HG02943 (cell line): ENCODE data around the gene EOLA1.

Experiments used
- ATAC-seq: cut with Tn5 transposase; IDR thresholded peaks from one replicate; pipeline ENCODE4 v1.9.1; 2021; ENCODE audit warnings: mild to moderate bottlenecking, low read depth, moderate library complexity; ENCODE audit not compliant: unreplicated experiment

The EOLA1 gene

DNA sequence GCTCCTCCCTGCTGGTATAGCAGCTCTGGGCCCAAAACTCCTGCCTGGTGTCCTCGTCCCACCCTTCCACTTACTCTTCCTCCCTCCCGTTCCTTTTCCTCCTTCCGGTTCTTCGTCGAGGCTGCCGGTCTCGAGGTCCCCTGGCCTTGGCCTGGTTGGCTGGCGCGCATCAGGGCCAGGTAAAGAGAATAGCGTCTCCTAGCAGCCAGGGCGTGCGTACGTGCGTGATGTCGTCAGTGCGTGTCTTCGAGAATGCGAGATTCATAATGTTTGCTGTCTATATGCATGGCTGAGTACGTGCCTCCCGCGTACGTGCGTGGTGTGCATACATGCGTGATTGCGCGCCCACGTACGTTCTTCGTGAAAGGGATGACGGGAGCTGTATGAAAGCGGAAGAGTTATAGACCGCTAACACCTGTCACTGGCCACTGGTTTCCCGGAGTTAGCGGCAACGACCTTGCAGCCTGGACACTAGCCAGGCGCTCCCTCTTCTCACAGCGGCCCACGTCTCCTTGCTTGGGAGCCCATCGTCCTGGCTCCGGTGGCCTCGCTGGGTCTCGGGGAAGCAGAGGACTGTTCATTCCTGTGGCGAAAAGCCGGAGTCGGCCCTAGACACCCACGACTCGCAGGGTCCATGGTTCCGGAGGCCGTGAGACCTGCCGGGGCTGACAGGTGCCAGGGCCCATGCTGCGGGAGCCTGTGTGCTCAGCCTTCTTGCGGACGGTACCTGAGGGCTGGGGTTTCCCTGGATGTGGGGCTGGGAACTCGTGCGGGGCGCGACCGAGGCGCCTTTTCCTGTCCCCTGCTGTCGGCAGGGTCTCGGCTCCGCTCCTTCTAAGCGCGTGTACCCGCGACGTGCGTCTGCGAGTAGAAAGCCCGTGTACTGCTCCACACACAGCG lies at the start of gene EOLA1:
TSS of gene EOLA1 (plus strand) at position 392 of the 900 bp plus-strand sequence. CDS start 4,619 bp downstream, outside the sequence.
- ATAC-seq, result peak; percentile 65

DNA sequence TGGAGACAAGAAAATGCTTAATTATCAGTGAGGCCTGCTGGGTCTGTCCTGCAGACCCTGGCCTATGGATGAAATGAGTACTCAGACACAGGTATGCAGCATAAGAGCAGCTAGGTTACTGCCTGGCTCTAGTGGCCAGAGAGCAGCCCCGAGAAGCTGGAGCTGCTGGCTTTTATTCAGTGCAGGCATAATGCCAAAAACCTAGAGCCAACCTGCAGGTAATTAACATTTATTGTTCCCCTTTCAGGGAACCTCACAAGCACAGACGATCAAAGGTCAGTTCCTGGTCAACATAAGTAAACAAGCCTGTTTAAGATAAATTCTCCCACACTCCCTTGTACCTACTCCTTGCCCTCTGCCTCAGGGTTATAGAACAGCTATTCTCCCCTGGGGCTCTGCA lies 49.0 kb upstream of the EOLA1 start:
- no peak for ATAC-seq

DNA sequence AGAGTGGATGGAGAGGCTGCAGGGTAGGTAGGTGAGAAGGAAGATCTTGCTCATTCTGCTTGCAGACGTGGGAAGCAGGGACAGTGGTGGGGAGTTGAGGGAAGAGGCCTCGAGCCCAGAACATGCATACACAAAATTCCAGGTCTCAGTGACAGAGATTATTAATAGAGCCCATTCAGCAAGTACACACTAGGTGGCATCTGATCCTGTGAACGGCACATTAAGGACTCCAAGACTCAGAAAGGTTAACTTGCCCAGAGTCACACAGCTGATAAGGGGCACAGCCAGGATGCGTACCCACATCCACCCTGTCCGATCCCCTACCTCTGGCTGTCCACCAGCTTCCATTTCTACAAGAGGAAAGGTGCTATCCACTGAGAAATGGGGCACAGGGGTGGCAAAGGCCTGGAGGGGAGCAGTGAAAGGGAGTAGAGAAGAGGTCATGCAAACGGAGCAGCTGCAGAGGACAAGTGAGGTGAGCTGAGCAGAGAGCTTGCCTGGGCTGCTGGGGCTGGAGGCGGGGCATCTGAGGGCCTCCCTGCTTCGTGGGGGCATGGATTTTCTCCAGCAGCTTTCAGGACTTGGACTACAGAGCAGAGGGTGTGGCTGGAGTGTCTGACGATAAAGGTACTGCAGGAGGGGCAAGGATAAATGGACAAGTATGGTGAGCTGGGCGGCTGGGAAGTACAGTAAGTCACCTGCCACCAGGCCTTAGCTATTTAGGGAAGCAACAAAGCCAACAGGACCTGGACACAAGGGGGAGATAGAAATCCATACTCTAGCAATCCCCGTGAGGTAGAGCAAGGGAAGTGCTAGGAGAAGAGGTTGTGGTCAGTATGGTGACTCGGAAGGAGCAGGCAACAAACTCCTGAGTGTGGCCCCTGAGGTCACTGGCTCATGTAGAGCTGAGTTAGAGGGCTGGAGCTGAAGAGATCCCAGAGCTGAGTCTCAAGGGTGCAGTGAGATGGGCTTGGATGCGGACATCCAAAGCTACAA lies 46.9 kb upstream of the EOLA1 start:
- ATAC-seq, result no peak

DNA sequence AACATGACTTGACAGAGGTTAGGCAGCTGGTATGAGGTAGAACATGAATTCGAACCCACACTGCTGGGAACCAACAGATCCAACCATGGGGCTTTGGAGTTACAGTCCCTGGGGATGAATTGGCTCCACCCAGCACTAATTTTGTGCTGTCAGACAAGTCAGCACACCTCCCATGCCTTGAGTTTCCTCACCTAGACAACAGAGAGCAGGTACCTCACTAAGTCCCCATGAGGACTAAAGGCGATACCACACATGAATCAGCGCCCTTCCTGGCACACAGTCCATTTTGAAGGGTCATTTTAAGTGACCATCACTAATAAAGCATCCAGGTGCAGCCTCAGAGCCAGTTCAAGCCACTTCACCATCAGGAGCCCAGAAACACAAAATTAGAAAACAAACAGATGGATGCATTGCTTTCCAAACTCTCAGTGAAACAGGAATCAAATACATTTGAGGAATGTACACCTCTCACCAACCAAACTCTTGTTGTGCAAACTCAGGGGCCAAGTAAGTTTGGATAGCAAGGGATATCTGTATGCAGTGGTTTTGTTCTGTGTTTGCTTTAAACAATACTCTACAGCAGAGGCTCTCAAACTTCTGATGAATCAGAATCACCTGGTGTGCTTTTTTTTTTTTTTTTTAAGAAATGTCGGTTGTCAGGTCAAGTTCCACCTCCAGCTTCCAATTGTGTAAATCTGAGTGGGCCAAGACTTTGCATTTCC lies 45.8 kb upstream of the EOLA1 start:
- ATAC-seq, result no peak

DNA sequence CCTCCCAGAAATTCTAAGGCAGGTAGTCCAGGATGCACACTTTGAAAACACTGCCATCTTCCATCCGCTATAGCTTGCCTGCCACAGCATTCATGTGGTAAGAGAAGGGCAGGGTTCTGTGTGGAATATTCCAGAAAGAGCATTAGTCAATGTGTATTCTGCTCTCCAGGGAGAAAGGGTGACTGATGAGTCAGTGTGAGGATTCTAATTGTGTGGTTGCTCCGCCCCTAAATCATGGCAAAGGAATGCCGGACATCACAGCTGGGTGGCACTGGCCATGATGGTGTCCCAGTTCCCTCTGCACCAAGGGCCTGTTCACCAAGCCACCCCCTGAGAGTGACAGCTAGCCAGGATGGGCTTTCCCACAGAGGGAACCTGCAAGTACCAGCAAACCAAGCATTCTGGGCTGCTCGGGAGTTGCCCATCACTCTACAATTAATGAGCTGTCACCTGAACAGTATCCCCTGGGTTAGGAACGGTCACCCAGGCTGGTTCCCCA lies 45.2 kb upstream of the EOLA1 start:
- no peak for ATAC-seq

DNA sequence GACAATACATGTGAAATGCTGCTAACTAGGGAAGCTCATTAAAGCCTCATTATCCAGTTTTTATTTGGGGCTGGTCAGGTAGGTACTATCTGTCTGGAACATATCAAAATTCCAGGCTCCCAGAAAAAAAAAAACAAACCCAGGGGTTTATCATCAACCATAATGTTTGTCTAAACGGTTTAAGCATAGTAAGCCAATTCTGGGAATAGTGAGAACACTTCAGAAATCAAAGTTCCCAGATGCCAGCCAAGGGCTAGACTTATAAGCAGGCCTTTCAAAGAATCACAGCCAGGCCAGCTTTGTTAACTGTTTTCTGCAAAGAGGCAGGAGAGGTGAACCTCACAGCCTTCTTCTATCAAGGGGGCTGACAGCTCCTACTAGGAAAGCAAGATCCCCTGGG lies 43.8 kb upstream of the EOLA1 start:
- ATAC-seq, result no peak

DNA sequence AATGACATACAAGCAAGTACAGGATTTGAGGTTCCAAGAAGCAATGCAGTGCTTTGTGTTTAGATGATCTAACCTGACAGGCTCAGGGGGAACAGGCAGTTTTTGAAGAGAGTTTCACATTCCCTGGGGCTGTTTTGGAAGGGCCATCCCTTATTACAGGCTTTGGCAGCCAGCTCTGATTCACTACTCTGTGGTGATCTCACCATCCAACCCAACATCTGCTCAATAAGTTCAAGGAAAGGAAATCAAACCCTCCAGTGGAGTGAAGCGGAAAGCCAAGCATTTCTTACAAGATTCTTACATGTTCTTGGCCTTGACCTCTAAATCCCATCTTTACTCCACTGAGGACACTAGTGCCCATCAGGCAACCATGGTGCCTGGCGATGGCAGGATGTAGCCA lies 43.2 kb upstream of the EOLA1 start:
- ATAC-seq, result no peak

DNA sequence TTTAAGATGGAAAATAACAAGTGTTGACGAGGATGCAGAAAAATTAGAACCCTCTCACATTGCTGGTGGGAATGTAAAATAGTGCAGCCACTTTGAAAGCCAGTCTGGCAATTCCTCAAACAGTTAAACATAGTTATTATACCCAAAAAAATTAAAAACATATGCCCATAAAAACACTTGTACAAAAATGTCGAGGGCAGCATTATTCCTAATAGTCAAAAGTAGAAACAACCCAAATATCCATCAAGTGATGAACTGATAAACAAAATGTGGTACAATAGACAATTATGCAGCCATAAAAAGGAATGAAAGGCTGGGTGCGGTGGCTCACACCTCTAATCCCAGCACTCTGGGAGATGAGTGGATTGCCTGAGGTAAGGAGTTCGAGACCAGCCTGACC lies 42.0 kb upstream of the EOLA1 start:
- no peak for ATAC-seq

DNA sequence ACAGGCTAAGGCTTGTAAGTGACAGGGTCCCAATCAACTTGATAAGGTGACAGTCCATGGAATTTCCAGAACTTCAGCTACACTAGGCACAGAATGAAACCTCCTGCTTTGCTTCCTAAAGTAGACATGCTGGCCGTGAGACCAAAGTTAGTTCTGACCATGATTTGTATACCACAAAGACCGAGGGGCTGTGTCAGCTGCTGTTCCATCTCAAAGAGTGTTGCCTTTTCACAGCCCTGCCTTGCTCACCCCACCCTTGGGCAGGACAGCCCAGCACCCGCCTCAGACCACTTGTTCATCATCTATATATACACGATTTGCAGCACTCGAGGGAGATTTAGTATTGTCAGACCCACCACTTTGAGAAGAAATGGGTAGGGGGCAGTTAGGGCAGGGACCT lies 41.0 kb upstream of the EOLA1 start:
- no peak for ATAC-seq

DNA sequence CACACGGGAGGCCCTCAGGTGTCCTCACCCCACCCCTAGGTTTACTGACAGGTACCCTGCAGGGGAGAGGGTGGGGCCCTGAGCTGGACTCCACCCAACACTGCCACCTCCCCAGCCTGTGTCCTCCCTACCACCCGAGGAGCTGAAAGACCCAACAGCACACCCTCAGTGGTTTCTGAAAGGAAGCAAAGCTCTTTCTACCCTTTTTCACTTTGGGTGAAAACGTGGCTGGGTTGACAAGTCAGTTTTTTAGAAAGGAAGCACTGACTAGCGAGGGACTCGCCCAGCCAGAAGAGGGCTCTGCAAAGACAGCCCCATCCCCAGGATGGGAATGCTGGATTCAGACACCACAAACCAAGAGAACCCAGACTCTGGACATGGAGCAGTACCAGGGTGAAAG lies 37.9 kb upstream of the EOLA1 start:
- ATAC-seq, result peak; percentile 23

DNA sequence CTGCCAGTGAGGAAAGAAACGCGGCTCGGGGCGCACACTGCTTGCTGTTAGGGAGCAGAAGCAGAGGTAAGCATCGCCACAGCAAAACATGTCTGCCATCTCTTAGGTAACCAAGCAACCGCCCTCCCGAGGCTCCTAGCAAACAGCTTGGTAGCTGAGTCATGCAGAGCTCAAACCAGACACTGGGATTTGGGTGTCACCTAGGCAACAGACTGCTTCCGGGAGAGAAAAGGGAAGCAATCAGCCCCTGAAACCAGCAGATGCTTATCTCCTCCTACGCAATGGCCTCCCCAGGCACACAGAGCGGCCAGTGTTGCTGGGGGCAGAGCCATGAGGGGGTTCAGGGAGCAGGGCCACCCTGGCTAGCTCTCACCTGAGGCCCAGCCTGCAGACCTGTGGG lies 37.4 kb upstream of the EOLA1 start:
- peak; percentile 63 for ATAC-seq

DNA sequence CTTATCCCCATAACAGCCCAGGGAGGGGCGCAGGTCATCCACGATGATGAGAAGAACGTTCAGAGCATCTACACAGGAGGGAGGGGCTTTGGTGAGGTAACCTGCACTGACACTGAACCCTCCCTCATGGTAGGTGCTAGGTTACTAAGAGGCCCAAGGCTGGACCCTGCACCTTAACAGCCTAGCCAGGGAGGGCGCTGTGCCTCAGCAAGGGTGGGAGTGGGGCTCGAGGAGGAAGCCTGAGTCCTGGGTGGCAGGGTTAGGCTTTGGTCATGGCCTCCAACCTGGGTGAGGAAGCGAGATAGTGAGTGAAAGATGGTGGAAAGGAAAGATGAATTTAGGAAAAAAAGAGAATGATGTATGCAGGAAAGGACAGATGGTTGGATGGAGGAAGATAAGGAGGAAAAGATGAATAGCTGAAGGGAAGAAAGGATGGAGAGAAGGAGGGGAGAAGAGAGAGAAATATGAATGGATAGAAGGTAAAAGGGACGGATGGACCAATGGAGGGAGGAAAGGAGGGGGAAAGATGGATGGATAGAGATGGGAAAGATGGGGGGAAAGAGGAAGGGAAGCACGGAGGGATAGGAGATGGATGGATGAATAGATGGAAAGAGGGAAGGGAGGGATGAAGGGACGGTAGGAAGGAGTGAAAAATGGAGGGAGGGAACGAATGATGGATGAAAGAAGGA lies 36.4 kb upstream of the EOLA1 start:
- no peak for ATAC-seq

DNA sequence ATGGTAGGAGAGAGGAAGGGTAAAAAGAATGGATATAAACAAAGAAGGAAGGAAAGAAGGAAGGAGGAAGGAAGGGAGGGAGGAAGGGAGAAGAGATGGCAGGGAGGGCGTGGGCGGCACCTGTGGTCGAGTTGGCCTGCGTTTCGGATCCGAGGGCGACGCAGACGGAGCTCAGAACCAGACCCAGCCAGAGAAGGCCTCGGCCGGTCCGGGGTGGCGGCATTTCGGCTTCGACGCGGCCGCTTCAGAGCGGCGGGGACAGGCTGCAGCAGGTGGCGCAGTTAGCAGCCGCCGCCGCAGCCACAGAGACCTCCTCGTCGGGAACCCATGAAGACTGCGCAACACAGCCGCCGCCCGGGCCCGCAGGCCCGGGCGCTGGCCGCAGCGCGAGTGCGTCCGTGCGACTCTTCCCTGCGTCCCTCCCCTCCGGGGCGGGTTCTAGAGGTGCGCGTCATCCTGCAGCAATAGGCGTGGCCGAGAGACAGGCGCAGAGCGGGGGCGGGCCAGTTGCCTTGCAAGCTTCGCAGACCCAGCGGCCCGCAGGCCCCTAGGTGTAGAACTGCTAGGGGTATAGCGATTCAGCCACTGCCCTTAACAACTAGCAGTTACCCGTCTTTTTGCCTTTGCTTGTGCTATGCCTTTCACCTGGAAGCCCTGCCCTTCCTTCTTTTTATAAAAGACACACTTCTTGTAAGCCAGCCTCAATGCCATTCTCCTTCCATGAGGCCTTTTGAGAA lies 35.7 kb upstream of the EOLA1 start, which contains the start of gene IDS:
TSS of gene IDS (minus strand) at position 392 of the 737 bp plus-strand sequence. CDS start at position 223, 169 bp downstream.
- peak; percentile 63 for ATAC-seq

DNA sequence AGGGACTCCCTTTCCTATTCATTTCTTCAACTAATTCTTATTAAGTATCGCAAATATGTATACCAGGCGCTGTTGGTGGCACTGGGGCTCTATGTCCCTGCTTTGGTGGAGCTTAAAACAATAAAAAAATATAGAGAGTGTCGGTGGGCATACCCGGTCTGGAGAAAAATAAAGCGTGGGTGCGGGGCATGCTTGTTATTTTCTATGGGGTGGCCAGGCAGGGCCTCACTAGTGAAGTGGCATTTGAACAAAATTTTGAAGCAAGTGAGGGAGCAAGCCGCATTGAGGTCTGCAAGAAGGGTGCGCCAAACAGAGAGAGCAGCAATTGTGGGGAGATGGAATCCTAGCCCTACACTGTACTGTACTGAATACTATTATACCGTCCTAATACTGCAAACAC lies 35.1 kb upstream of the EOLA1 start:
- no peak for ATAC-seq

DNA sequence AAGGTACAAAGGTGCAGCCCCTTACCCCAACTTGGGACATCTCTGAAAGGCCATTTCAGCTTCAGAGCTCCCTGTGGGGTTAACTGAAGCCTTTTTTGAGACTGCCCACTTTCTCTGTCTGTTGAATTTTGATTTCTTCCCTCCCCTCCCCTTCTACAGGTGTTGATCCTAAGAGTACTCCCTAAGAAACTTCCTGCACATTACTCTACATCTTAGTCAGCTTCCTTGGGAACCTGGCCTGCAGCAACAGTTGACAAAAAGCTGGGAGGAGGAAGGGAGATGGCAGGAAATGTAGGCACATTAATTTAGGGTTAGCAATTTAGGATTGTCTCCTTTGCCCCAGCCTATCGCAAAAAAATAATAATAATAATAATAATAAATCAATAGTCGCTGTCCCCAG lies 34.5 kb upstream of the EOLA1 start:
- no peak for ATAC-seq

DNA sequence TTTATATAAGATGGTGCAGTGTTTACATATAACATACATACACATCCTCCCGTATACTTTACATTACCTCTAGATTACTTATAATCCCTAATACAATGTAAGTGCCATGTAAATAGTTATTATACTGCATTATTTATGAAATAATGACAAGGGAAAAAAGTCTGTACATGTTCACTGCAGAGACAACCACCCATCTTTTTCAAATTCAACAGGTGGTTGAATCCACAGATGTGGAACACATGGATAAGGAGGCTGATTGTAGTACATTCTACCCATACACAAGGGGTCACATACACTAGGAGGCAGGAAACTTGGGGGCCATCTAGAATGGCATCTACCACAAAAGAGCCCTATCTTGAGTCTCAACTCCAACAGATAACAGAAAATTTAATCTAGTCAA lies 32.3 kb upstream of the EOLA1 start:
- no peak for ATAC-seq

DNA sequence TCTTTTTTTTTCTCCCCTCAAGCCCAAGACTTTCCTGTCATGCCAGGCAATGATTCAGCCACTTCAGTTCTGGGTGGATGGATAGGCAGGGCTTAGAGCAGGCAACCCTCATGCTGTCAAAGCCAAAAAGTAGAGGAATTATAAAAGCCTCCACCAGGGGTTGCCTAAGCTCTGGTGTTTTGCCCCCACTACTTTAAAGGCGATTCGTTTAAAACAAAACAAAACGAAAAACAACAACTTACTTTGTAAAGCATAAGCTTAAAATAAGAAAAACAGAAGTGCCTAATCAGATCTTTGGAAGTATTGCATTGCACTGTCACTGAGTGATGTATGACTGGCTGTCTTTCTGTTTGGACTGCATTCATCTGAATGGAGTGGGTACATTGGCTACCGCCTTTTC lies 30.4 kb upstream of the EOLA1 start:
- ATAC-seq, result no peak

DNA sequence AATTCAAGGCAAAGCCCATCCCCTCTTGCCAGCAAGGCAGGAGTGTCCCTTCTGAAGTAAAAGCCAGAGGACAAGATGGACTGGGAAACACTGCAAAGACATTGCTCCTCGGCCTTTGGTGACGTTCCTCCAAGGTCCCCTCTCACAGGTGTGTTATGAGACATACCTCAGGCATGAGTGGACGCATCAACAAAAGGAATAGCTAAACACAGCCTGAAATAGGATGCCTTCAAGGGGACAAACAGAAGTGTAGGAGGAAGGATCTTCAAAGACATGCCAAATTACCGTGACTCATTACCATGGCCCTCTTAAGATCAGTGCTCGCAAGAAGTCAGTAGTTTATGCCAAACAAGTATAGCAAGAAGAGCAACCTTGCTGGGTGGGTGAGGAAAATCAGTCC lies 29.7 kb upstream of the EOLA1 start:
- ATAC-seq, result no peak
